Effector memory CD4-positive, alpha-beta T cell (primary cell): Measurements from ENCODE around the gene MYL7.

Experiments used
- DNase-seq, 3 donors: peaks; one replicate each; pipeline ENCODE4 v3.0.0-alpha.2; 2020
- H3K27ac ChIP-seq: 2 replicates; pipeline ENCODE4 v1.7.0; 2013; ENCODE audit warnings: mild to moderate bottlenecking, low read length, moderate library complexity; ENCODE audit not compliant: insufficient read depth, poor library complexity, severe bottlenecking
- H3K27me3 ChIP-seq: replicated peaks from 2 replicates; pipeline ENCODE4 v1.7.0; 2013; ENCODE audit warnings: mild to moderate bottlenecking, low read length; ENCODE audit not compliant: insufficient read depth, control insufficient read depth, poor library complexity, severe bottlenecking
- H3K36me3 ChIP-seq: 2 replicates; pipeline ENCODE4 v1.7.0; 2013; ENCODE audit warnings: mild to moderate bottlenecking, low read length, moderate library complexity; ENCODE audit not compliant: control insufficient read depth, insufficient read depth
- H3K4me1 ChIP-seq: 2 replicates; pipeline ENCODE4 v1.7.0; 2013; ENCODE audit warnings: low read length, mild to moderate bottlenecking; ENCODE audit not compliant: control insufficient read depth, insufficient read depth, poor library complexity, severe bottlenecking
- H3K4me3 ChIP-seq: 2 replicates; pipeline ENCODE4 v1.7.0; 2013; ENCODE audit warnings: low read length, low read depth, mild to moderate bottlenecking; ENCODE audit not compliant: insufficient read depth, poor library complexity, severe bottlenecking
- H3K9me3 ChIP-seq: 2 replicates; pipeline ENCODE4 v1.7.0; 2013; ENCODE audit warnings: mild to moderate bottlenecking, low read length, moderate library complexity; ENCODE audit not compliant: control insufficient read depth

The MYL7 gene

DNA sequence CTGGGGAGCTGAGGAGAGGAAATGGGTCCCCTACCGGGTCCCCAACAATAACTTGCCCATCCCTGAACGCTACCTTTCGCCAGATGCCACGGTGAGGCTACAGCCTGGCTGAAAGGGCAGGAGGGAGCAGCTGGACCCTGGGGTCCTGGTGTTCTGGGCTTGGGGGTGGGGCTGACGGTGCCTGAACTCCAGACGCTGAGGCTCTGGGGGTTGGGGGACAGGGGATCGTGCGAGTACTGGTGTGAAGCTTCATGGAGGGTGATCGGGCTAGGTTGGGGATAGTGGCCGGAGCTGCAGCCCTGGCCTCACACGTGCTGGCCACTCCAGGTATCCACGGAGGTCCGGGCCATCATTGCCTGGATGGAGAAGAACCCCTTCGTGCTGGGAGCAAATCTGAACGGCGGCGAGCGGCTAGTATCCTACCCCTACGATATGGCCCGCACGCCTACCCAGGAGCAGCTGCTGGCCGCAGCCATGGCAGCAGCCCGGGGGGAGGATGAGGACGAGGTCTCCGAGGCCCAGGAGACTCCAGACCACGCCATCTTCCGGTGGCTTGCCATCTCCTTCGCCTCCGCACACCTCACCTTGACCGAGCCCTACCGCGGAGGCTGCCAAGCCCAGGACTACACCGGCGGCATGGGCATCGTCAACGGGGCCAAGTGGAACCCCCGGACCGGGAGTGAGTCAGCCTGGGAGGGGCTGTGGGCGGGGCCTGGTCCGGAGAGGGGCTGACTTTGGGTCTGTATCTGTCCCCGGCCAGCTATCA is 28.7 kb downstream of the MYL7 start:
- Histone ChIP-seq H3K9me3 (no peaks in the 10 kb centered on the region), H3K4me3 (no peak overlapping the region), H3K36me3 (peaks cover 21% of the 10 kb centered on the region), H3K4me1 (no peaks in the 10 kb centered on the region), H3K27ac (no peak overlapping the region), H3K27me3 (no peaks in the 10 kb centered on the region)
- no peak for DNase-seq

DNA sequence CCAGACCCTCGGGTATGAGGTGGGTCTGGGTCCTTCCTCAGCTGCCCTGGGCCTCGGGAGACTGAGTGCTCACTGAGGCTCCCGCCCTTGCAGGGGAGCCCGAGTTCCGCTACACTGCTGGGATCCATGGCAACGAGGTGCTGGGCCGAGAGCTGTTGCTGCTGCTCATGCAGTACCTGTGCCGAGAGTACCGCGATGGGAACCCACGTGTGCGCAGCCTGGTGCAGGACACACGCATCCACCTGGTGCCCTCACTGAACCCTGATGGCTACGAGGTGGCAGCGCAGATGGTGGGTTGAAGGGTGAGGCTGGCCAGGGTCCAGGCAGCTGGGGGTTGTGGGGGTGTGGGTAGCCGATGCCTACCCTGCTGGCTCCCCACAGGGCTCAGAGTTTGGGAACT is 29.4 kb downstream of the MYL7 start:
- Histone ChIP-seq H3K27ac (no peak overlapping the region), H3K4me1 (no peaks in the 10 kb centered on the region), H3K27me3 (no peaks in the 10 kb centered on the region), H3K9me3 (no peaks in the 10 kb centered on the region), H3K4me3 (no peak overlapping the region), H3K36me3 (peaks cover 16% of the 10 kb centered on the region)
- DNase-seq: no peak

DNA sequence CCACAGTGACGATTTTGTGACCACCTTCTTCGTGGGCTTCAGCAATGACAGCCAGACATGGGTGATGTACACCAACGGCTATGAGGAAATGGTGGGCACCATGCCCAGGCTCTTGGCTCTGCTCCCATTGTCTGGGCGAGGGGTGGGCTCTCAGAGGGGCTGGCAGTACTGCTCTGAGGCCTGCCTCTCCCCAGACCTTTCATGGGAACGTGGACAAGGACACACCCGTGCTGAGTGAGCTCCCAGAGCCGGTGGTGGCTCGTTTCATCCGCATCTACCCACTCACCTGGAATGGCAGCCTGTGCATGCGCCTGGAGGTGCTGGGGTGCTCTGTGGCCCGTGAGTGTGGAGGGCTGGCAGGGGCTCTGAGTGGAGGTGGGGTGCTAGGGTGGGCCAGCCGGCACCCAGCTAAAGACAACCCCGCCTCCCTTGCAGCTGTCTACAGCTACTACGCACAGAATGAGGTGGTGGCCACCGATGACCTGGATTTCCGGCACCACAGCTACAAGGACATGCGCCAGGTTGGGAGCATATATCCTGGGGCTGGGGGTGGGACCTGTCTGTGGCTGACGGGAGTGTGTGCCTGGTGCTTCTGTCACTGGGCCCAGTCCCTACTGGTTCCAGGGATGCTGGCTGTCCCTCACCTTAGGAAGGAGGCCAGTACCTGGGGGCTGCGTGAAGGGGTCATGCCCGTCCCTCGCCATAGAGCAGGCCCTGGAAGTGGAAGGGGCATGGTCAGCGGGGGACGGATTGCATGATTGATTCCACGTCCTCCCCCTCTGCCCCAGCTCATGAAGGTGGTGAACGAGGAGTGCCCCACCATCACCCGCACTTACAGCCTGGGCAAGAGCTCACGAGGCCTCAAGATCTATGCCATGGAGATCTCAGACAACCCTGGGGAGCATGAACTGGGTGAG is 30.2 kb downstream of the MYL7 start:
- Histone ChIP-seq H3K36me3 (peaks cover 9% of the 10 kb centered on the region), H3K4me1 (no peaks in the 10 kb centered on the region), H3K9me3 (no peaks in the 10 kb centered on the region), H3K27me3 (no peaks in the 10 kb centered on the region), H3K4me3 (no peak overlapping the region), H3K27ac (no peak overlapping the region)
- no peak for DNase-seq

DNA sequence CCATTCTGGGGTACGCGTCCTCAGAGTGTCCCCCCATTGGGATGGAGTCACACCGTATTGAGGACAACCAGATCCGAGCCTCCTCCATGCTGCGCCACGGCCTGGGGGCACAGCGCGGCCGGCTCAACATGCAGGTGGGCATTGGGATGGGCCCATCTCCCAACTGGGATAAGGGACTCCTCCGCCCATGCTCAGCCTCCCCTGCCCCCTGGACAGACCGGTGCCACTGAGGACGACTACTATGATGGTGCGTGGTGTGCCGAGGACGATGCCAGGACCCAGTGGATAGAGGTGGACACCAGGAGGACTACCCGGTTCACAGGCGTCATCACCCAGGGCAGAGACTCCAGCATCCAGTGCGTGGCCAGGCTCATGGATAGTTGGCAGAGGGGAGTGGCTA is 31.1 kb downstream of the MYL7 start:
- Histone ChIP-seq H3K9me3 (no peaks in the 10 kb centered on the region), H3K36me3 (no peaks in the 10 kb centered on the region), H3K4me1 (peaks cover under 1% of the 10 kb centered on the region), H3K4me3 (no peak overlapping the region), H3K27me3 (peaks cover 2% of the 10 kb centered on the region), H3K27ac (no peak overlapping the region)
- DNase-seq: no peak

DNA sequence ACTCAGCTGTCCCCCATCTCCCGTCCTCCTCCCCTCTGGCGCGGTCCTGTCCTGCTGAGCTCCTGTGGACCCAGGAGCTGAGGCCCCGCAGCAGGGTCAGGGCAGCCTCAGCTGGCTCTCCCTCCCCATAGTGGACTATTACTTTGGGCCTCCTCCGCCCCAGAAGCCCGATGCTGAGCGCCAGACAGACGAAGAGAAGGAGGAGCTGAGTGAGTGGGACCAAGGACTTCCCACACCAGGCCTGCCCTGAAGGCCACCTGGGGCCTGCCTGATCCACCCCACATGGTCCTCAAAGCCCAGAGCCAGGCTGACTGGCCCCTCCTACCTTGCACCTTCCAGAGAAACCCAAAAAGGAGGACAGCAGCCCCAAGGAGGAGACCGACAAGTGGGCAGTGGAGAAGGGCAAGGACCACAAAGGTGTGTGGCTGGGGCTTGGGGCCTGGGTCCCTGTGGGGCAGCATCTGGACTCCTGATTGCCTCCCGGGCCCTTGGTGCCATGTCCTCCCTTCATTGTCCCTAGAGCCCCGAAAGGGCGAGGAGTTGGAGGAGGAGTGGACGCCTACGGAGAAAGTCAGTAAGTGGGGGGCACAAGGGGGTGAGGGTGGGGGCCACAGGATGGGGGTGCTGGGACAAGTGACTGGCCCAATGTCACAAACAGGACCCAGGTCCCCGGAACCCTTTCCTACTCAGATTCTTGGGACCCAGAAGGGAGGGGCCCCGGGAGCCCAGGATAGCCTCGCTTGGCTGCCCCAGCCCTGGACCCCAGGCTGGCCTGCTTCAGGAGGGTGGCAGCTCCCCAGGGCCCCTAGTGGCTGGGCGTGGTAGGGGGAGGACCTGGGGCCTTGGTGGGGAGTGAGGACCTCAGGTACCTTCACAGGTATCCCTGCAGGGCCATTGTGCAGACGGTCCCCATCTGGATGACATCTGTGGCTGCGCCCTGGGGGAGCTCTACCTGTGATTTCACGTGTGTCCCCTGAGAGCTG is 32.1 kb downstream of the MYL7 start:
- Histone ChIP-seq H3K36me3 (no peaks in the 10 kb centered on the region), H3K4me1 (peaks cover 7% of the 10 kb centered on the region), H3K4me3 (no peak overlapping the region), H3K27me3 (peaks cover 2% of the 10 kb centered on the region), H3K27ac (no peak overlapping the region), H3K9me3 (no peaks in the 10 kb centered on the region)
- DNase-seq: no peak

DNA sequence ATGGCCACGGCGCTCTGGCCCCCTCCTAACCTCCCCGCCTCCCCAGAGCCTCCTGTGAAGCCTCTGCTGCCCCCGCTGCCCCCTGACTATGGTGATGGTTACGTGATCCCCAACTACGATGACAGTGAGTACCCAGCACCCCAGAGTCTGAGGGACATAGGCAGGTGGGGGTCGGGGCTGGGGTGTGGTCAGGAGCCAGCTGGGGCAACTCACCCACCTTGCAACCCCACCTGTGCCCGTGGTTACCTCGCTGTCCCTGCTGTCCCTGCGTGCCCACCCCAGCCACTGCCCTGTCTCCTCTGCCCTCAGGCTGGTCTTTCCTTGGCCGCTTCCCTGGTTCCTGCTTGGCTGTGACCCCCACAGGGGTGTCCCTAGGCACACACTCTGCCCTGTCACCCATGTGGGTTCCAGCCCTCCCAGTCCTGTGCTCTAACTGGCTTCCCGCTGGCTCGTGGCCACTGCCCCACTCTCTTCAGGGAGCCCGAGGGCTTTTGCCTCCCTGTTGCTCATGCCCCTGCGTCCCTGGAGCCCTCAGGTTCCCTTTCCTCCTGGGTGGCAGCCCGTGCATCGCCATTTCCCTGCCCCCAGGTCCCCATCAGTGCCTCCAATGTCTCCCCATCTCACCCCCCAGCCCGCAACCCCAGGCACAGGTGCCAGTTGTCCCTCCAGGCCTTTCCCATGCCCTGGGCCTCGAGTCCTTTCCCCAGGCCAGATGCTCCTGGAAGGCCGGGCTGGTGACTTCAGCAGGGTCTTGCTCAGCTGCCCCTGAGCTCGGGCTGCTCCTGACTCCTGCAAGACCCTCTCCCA is 33.0 kb downstream of the MYL7 start:
- Histone ChIP-seq H3K4me1 (peaks cover 7% of the 10 kb centered on the region), H3K36me3 (no peaks in the 10 kb centered on the region), H3K9me3 (no peaks in the 10 kb centered on the region), H3K4me3 (no peak overlapping the region), H3K27ac (no peak overlapping the region), H3K27me3 (peaks cover 2% of the 10 kb centered on the region)
- no peak for DNase-seq

DNA sequence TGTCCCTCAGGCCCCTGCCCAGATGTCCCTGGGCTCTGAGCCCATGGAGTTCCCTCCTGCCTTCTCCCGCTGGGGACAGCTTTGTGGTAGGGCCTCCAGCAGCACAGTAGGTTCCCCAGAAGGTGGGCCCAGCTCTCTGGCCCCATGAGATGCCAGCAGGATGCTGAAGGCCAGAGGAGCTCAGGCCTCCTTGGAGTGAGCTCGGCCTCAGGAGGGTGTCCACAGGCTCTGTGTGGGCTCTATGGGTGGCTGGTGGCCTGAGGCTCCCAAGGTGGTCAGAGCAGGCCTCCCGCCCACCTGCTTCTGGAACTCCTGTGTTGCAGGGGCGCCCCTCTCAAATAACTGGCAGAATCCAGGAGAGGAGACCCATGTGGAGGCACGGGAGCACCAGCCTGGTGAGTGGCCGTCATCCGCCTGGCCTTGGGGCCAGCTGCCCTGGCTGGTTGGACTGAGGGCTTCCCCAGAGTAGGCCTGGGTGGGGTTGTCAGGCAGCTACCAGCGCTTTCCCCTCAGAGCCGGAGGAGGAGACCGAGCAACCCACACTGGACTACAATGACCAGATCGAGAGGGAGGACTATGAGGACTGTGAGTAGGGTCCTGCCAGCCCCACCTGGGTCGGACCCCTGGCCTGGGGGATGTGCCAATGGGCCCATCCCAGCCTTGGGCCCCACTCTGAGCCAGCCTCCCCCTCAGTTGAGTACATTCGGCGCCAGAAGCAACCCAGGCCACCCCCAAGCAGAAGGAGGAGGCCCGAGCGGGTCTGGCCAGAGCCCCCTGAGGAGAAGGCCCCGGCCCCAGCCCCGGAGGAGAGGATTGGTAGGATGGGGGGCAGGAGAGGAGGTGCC is 33.8 kb downstream of the MYL7 start:
- Histone ChIP-seq H3K4me3 (no peak overlapping the region), H3K27me3 (peaks cover 2% of the 10 kb centered on the region), H3K4me1 (peaks cover 7% of the 10 kb centered on the region), H3K9me3 (no peaks in the 10 kb centered on the region), H3K27ac (no peak overlapping the region), H3K36me3 (no peaks in the 10 kb centered on the region)
- DNase-seq: no peak

DNA sequence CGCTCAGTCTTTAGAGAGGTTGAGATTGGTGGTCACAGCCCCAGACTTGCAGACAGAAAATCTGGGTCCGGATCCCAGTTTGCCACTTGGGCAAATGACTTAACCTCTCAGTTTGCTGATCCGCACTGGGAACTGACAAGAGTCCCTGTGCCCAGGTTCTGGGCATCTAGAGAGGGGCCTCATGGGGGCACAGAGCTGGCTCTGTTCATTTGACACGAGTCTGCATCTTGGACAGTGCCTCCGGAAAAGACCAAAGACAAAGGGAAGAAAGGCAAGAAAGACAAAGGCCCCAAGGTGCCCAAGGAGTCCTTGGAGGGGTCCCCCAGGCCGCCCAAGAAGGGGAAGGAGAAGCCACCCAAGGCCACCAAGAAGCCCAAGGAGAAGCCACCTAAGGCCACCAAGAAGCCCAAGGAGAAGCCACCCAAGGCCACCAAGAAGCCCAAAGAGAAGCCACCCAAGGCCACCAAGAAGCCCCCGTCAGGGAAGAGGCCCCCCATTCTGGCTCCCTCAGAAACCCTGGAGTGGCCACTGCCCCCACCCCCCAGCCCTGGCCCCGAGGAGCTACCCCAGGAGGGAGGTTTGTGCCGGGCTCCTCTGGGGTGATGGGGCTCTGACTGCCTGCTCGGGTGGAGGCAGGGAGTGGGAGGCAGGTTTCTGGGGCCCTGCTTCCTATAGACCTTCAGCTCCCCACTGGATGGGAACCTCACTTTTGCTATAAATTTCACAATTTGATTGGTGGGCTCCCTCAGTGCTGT is 34.6 kb downstream of the MYL7 start:
- no peak overlapping the region for H3K27ac ChIP-seq
- H3K4me3 ChIP-seq: no peak overlapping the region
- H3K9me3 ChIP-seq: no peaks in the 10 kb centered on the region
- H3K27me3 ChIP-seq: peaks cover 2% of the 10 kb centered on the region
- no peak for DNase-seq
- no peaks in the 10 kb centered on the region for H3K36me3 ChIP-seq
- peaks cover 7% of the 10 kb centered on the region for H3K4me1 ChIP-seq
